Neural progenitor cell (in vitro differentiated cells): ENCODE results near the gene CILP.
"Not testable (repeated sequence)": the region's sequence is repeated elsewhere in the genome, so short reads cannot be mapped to it uniquely, and the experiment has no call there.

Experiments
- EZH2phosphoT487 ChIP-seq: fragments of 200-600 bp; sonication (generic); IDR thresholded peaks from 2 replicates; pipeline ENCODE4 v1.6.1; 2017; ENCODE audit warnings: antibody characterized with exemption
- TF ChIP-seq, protein P1 (sequence below): fragments of 200-600 bp; sonication (generic); IDR thresholded peaks from 2 replicates; pipeline ENCODE4 v1.5.1; 2017; ENCODE audit warnings: antibody characterized with exemption, mild to moderate bottlenecking

DNA sequence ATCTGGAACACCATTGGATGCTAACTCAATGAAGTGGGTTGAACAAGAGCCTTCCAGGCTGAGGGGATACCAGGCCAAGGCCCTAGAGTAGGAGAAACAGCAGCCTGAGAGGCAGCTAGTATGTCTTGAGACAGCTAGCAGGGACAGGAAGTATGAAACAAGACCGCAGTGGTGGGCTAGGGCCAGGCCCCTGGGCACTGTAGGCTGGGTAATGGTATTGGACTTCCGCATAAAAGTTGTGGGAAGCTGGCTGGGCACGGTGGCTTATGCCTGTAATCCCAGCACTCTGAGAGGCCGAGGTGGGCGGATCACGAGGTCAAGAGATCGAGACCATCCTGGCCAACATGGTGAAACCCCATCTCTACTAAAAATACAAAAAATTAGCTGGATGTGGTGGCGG is 25.2 kb upstream of the CILP start:
- TF ChIP-seq, protein P1, sequence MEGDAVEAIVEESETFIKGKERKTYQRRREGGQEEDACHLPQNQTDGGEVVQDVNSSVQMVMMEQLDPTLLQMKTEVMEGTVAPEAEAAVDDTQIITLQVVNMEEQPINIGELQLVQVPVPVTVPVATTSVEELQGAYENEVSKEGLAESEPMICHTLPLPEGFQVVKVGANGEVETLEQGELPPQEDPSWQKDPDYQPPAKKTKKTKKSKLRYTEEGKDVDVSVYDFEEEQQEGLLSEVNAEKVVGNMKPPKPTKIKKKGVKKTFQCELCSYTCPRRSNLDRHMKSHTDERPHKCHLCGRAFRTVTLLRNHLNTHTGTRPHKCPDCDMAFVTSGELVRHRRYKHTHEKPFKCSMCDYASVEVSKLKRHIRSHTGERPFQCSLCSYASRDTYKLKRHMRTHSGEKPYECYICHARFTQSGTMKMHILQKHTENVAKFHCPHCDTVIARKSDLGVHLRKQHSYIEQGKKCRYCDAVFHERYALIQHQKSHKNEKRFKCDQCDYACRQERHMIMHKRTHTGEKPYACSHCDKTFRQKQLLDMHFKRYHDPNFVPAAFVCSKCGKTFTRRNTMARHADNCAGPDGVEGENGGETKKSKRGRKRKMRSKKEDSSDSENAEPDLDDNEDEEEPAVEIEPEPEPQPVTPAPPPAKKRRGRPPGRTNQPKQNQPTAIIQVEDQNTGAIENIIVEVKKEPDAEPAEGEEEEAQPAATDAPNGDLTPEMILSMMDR, result not testable (repeated sequence)
- TF ChIP-seq EZH2phosphoT487, result not testable (repeated sequence)
